Caki2 (cell line): ENCODE data around the gene PRICKLE1. TPM values are rescaled to one million over a fixed set of nuclear protein-coding genes. Genes with fewer than 3 reads are reported as not detected.
A peak's percentile ranks its signal among the peaks of the same experiment; 100 is the strongest.

Experiments used
- DNase-seq: peaks from one replicate; pipeline ENCODE4 v3.0.0-alpha.2; 2015; ENCODE audit warnings: low read depth
- in situ Hi-C: cut with HindIII; loops from 2 replicates; pipeline ENCODE4 v1.10.0; 2016; ENCODE audit warnings: low sequenced_read_pairs, low pct_unique_long_range_greater_than_20kb, mixed read lengths
- total RNA-seq: library from RNA; depleted of rRNA; stranded (reverse); fragments of >200 nt; shearing (Covaris generic); gene quantifications from 2 replicates; pipeline ENCODE4 v1.2.3, GENCODE V29; 2014; ENCODE audit warnings: low replicate concordance

Gene PRICKLE1
- total RNA-seq, 1 experiment from 2014 or later: 10.7 TPM

DNA sequence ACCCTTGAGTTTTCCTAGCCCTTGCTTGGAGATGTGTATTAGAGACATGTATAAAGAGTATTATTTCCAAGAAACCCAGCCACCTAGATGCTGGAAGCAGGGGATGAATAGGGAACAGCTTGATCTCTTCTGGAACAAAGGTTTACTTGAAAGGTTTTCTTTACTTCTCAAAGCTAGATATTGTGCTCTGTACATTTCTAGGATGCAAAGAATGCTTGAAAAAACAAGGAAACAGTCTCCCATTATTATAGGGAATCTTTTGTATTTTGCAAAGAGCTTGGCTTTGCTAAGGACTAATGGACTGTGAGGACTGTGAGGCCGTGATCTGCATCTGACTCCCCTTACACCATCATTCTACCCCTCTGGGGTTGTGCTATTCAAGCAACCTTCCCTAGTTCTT lies 77.9 kb downstream of the PRICKLE1 start:
- no peak for DNase-seq
- in situ Hi-C loops: no loop called here

DNA sequence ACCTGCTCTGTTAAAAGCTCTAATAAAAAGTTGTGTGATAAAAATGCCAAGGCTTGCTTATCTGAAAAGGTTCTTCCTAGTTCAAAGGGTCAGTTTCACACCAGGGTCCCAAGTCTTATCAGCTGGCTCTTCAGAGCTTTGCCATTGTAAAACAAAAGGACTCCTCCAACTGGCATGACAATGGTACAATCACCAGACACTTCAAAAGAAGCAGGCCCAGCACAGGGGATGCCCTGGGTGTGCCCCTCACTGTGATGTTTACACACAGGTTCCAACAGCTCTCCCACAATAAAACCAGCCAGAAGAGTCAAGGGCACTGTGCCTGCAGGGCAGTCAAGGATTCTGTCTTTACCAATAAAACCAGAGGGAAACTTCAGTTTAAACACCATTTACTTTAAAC lies 78.7 kb downstream of the PRICKLE1 start:
- in situ Hi-C loops: no loop called here
- DNase-seq: no peak

- in situ Hi-C loops: no loop called here
- DNase-seq: no peak
These were observed 80.6 kb downstream of the PRICKLE1 start for GRCh38 chr12:42508913-42509460.

DNA sequence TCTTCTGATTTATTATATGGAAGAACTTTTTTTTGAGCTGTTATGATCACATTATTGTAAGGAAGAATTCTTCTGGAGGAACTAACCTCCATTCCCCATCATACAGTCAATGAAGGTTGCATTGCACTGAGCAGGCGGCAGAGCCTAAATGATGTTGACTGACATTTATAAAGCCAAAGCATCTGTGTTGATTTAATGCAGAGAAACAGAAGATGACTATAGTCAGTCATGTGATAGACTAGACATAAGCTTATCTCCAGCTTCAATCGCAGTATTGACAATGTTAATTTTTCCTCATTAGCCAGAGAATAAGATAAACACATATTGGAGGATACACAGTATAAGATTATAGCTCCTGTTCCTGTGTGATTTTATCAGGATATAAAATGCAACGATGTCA lies 82.0 kb downstream of the PRICKLE1 start:
- in situ Hi-C loops: no loop called here
- DNase-seq: no peak

DNA sequence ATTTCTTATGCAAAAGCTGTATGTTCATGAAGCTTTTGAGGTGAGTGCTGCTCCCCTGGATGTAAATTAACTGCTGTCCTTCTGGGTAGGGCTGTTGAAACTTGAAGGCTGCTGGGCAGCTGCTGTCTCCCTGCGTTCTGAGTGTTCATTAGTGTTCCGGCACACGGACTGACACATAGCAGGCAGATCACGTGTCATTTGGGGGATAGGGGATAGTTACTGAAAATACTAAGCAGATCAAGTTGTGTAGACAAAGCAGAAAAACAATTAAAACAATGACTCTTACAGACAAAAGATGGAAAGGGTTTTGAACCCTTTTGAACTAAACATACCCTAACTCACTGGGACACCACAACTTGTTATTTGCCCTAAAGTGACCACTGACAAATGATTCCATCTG lies 82.5 kb downstream of the PRICKLE1 start:
- DNase-seq: no peak

DNA sequence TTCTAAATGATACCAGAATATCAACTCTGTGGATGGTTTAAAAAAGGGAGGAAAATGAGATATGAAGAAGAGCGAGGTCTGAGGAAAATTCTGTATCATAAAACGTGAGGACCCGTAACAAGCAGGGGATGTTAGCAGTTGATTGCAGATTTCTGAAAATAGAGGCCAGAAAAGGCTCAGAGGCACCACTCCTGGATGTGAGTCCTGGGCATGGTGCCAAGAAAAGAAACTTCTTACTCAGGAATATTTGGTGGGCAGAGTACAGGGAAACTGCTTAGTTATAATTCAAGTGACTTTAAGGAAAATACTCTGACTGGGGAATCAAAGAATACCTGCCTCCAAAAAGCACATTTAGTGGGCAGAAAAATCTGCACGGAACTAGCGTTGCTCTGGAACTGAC lies 85.5 kb downstream of the PRICKLE1 start:
- in situ Hi-C loops: no loop called here
- no peak for DNase-seq

More for the DNA sequence above, 82.5 kb downstream of the PRICKLE1 start:
- in situ Hi-C loops: no loop called here

- DNase-seq: no peak
- in situ Hi-C loops: no loop called here
These were observed 86.9 kb downstream of the PRICKLE1 start for GRCh38 chr12:42502682-42503081.

GRCh38 chr12:42498549-42499247 lies 90.8 kb downstream of the PRICKLE1 start:
- in situ Hi-C loops: no loop called here
- DNase-seq: no peak

DNA sequence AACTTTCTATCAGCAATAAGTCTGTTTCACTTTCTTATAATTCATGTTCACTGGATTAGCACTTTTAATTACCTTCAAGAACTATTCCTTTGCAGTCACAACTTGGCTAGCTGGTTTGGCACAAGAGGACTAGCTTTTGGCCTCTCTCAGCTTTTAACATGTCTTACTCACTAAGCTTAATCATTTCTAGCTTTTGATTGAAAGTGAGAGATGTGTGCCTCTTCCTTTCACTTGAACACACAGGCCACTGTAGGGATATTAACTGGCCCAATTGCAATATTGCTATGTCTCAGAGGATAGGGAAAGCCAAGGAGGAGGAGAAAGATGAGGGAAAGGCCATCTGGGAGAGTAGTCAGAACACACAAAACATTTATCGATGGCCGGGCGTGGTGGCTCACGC lies 92.7 kb downstream of the PRICKLE1 start:
- no peak for DNase-seq
- in situ Hi-C loops: no loop called here

GRCh38 chr12:42495244-42495643 lies 94.3 kb downstream of the PRICKLE1 start:
- no peak for DNase-seq
- in situ Hi-C loops: no loop called here

DNA sequence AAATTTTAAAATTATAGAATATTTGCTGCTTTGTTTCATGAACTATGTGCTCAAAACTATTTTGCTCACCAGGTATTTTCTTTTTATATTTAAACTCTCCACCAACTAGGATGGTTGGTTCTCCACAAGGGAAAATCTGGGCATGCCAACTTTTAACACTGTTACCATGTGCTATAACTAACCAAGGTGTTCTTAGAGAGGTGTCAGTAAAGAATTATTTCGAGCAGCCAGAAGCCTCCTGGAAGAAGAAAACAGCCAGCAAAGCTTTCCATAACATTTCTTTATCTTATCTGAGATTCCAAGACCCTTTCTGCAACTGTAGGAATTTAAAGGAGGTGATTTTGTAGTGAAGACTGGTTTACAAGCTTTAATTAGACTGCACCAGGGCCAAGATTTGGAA lies 97.3 kb downstream of the PRICKLE1 start:
- in situ Hi-C loops: no loop called here
- no peak for DNase-seq

- in situ Hi-C loops: no loop called here
- no peak for DNase-seq
These were observed 99.2 kb downstream of the PRICKLE1 start for GRCh38 chr12:42490261-42490842.

DNA sequence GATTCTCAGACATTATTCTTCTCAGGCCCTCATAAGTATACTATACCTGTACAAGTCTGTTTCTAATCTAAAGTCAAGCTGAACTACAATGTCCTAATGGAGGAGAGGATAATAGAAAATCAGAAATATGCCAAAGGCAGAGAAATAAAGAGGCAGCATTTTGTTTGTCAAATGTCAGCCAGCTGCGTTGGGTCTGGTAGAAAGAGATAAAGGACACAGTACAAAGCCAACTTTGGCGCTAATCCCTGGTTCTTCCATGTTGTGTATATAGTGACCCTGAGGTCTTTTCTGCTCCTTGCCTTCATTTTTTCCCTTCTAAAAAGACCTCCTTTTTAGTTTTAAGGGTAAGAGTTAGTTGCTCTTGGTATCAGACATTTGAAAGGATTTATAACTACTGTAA lies 103.1 kb downstream of the PRICKLE1 start:
- in situ Hi-C loops: no loop called here
- no peak for DNase-seq

DNA sequence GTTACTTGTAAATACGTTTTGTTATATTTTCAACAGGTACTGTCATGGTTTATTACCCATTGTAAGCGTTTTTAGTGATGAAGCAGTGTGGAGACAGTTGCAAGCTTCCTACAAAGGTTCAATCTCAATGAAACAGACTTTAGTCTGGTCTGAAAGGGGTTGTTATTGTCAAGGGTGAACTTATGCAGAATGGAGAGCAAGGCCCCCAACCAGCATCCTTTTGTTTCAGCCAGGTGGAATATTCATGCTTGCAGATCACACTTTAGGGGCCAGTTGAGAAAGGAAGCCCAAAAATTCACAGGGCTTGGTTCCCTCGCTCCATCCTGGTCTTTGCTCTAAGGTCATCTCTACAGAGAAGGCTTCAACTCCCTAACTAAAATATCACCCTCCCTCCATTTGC lies 103.7 kb downstream of the PRICKLE1 start:
- no peak for DNase-seq
- in situ Hi-C loops: no loop called here

DNA sequence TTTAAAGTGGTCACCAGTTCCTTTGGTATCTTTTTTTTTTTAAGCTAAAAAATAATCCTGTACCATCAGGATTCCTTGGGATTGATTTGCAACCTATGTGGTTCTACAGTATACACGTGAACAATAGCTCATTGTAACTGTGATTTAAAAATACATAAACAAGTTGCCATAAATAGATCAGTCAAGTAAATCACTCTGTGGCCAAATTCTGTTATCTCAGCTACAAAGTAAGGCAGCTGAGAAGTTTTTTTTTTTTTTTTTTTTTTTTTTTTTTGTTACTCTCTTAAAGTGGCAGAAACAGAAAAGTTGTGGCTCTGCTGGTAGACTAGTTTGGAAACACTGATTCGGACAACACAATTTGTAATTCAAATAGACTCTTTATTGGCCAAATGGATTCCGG lies 104.5 kb downstream of the PRICKLE1 start:
- no peak for DNase-seq
- in situ Hi-C loops: no loop called here

GRCh38 chr12:42483521-42483790 lies 106.1 kb downstream of the PRICKLE1 start:
- in situ Hi-C loops: no loop called here

GRCh38 chr12:42482748-42483520 lies 106.6 kb downstream of the PRICKLE1 start:
- peak; percentile 83 for DNase-seq
- in situ Hi-C loops: no loop called here

More at GRCh38 chr12:42483521-42483790, 106.1 kb downstream of the PRICKLE1 start:
- no peak for DNase-seq

GRCh38 chr12:42482041-42482747 lies 107.4 kb downstream of the PRICKLE1 start:
- in situ Hi-C loops: no loop called here
- no peak for DNase-seq

- in situ Hi-C loops: no loop called here
- no peak for DNase-seq
These were observed 108.2 kb downstream of the PRICKLE1 start for GRCh38 chr12:42481368-42481767.
